A549 (cell line): Measurements from ENCODE around the gene USP3.

Experiments used
- BHLHE40 ChIP-seq: IDR thresholded peaks from 2 replicates; pipeline ENCODE4 v1.6.1; 2012; ENCODE audit warnings: low read depth, low read length, inconsistent platforms
- RCOR1 ChIP-seq: fragments of 150-350 bp; IDR thresholded peaks from 2 replicates; pipeline ENCODE4 v1.6.1; 2014; ENCODE audit warnings: antibody characterized with exemption, low read length, low read depth
- TP53 ChIP-seq: fragments of 250-450 bp; sonication (Bioruptor Pico); IDR thresholded peaks from 2 replicates; pipeline ENCODE4 v1.5.0; 2021; ENCODE audit warnings: mild to moderate bottlenecking, moderate library complexity

DNA sequence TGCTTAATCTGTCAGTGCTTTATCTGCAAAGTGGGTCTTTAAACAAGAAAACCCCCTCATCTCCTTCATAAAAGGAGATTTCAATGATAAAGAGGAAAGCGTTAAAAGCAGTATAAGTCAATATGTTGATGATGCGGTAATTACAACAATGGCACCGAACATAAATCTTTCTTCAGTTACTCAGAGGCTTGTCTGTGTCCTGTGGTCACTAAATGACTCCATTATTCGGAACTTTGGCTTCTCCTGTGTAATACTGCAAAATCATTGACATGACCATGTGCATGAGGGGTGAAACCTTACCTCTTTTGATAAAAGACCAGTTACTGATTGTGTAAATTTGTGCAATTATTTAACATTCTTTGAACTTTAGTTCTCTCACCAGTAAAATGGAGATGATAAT, 4.8 kb upstream of the USP3 start:
- TF ChIP-seq BHLHE40 (no peak), TP53 (no peak), RCOR1 (no peak)
